Astrocyte of the cerebellum (primary cell): ENCODE data around the gene BOK.

Experiments
- DNase-seq: peaks from one replicate; pipeline ENCODE4 v3.0.0-alpha.2; 2011; ENCODE audit warnings: low read depth
- H3K4me3 ChIP-seq: 2 replicates; pipeline ENCODE4 v1.5.1; 2011; ENCODE audit warnings: mild to moderate bottlenecking, low read depth, low read length, moderate library complexity
- CTCF ChIP-seq: IDR thresholded peaks from 2 replicates; pipeline ENCODE4 v1.5.1; 2012; ENCODE audit warnings: low read length, low read depth, moderate library complexity, mild to moderate bottlenecking; ENCODE audit errors: missing control alignments
- in situ Hi-C: cut with HindIII; loops from 2 replicates; pipeline ENCODE4 v1.10.0; 2017; ENCODE audit warnings: low sequenced_read_pairs

Gene BOK

GRCh38 chr2:241550616-241551580, 7.6 kb upstream of the BOK start:
- no peak overlapping the region for H3K4me3 ChIP-seq
- DNase-seq = no peak
- in situ Hi-C loops = no loop called here
- TF ChIP-seq CTCF = no peak

- in situ Hi-C loops = no loop called here
- no peak for TF ChIP-seq CTCF
- no peak overlapping the region for H3K4me3 ChIP-seq
- no peak for DNase-seq
Measured at GRCh38 chr2:241551599-241551997, 6.9 kb upstream of the BOK start.

- no peak for DNase-seq
- in situ Hi-C loops = no loop called here
- no peak overlapping the region for H3K4me3 ChIP-seq
- no peak for TF ChIP-seq CTCF
Measured at GRCh38 chr2:241551998-241552737, 6.4 kb upstream of the BOK start.

GRCh38 chr2:241553512-241553830, 5.1 kb upstream of the BOK start:
- no peak for TF ChIP-seq CTCF
- no peak overlapping the region for H3K4me3 ChIP-seq
- in situ Hi-C loops = no loop called here
- no peak for DNase-seq

GRCh38 chr2:241553981-241554380, 4.6 kb upstream of the BOK start:
- in situ Hi-C loops = no loop called here
- no peak for TF ChIP-seq CTCF
- no peak overlapping the region for H3K4me3 ChIP-seq
- DNase-seq = no peak

GRCh38 chr2:241554610-241555322, 3.8 kb upstream of the BOK start:
- TF ChIP-seq CTCF = no peak
- no peak overlapping the region for H3K4me3 ChIP-seq
- in situ Hi-C loops = no loop called here
- DNase-seq = no peak
